Chondrocyte (in vitro differentiated cells): Measurements from ENCODE around the gene DNAH7. TPM values are rescaled to one million over a fixed set of nuclear protein-coding genes. Genes with fewer than 3 reads are reported as not detected.

Experiments used
- DNase-seq: peaks from one replicate; pipeline ENCODE4 v3.0.0; 2021; ENCODE audit warnings: mixed read lengths, low spot score
- H3K27ac Mint-ChIP-seq: one replicate; pipeline ENCODE4 v1.8.0; 2021; ENCODE audit warnings: mild to moderate bottlenecking, moderate library complexity, mixed read lengths; ENCODE audit not compliant: unreplicated experiment
- H3K27me3 Mint-ChIP-seq: 2 replicates; pipeline ENCODE4 v1.8.0; 2021; ENCODE audit warnings: low read depth, mixed read lengths
- H3K36me3 Mint-ChIP-seq: 2 replicates; pipeline ENCODE4 v1.8.0; 2021; ENCODE audit warnings: low read depth, mixed read lengths
- H3K4me1 Mint-ChIP-seq: 2 replicates; pipeline ENCODE4 v1.8.0; 2021; ENCODE audit warnings: low read depth, mild to moderate bottlenecking, mixed read lengths
- H3K4me3 Mint-ChIP-seq: one replicate; pipeline ENCODE4 v1.8.0; 2021; ENCODE audit warnings: mild to moderate bottlenecking, moderate library complexity, mixed read lengths; ENCODE audit not compliant: unreplicated experiment
- H3K9me3 Mint-ChIP-seq: 2 replicates; pipeline ENCODE4 v1.8.0; 2021; ENCODE audit warnings: low read depth, mixed read lengths
- CTCF ChIP-seq: fragments of 200-600 bp; sonication (generic); IDR thresholded peaks from 2 replicates; pipeline ENCODE4 v1.5.0; 2021; ENCODE audit warnings: antibody characterized with exemption, mild to moderate bottlenecking, moderate library complexity
- total RNA-seq: library from RNA; stranded (reverse); gene quantifications from 3 replicates; pipeline ENCODE4 v1.2.1, GENCODE V29; 2021

The DNAH7 gene
- total RNA-seq, 1 donor from 2014 or later, result 0.20 TPM

GRCh38 chr2:195909926-195910325 lies 158.7 kb downstream of the DNAH7 start:
- Mint-ChIP-seq H3K27me3 (peaks cover 27% of the 10 kb centered on the region), H3K9me3 (peaks cover 7% of the 10 kb centered on the region), H3K4me1 (no peaks in the 10 kb centered on the region), H3K36me3 (no peaks in the 10 kb centered on the region), H3K4me3 (no peak overlapping the region), H3K27ac (no peak overlapping the region)
- no peak for TF ChIP-seq CTCF
- no peak for DNase-seq

GRCh38 chr2:195907474-195907873 lies 161.2 kb downstream of the DNAH7 start:
- Mint-ChIP-seq H3K27me3 (peaks cover 42% of the 10 kb centered on the region), H3K36me3 (no peaks in the 10 kb centered on the region), H3K4me3 (no peak overlapping the region), H3K4me1 (no peaks in the 10 kb centered on the region), H3K9me3 (peaks cover 7% of the 10 kb centered on the region), H3K27ac (no peak overlapping the region)
- no peak for TF ChIP-seq CTCF
- DNase-seq, result no peak

GRCh38 chr2:195903956-195904355 lies 164.7 kb downstream of the DNAH7 start:
- TF ChIP-seq CTCF, result no peak

GRCh38 chr2:195902857-195903256 lies 165.8 kb downstream of the DNAH7 start:
- no peak overlapping the region for H3K4me3 Mint-ChIP-seq
- H3K4me1 Mint-ChIP-seq, result peaks cover 12% of the 10 kb centered on the region
- peaks cover 32% of the 10 kb centered on the region for H3K27me3 Mint-ChIP-seq
- H3K36me3 Mint-ChIP-seq, result no peaks in the 10 kb centered on the region
- H3K9me3 Mint-ChIP-seq, result no peaks in the 10 kb centered on the region
- TF ChIP-seq CTCF, result no peak
- DNase-seq, result no peak
- H3K27ac Mint-ChIP-seq, result no peak overlapping the region

More at GRCh38 chr2:195903956-195904355, 164.7 kb downstream of the DNAH7 start:
- H3K4me3 Mint-ChIP-seq, result no peak overlapping the region
- peaks cover 4% of the 10 kb centered on the region for H3K9me3 Mint-ChIP-seq
- DNase-seq, result no peak
- no peaks in the 10 kb centered on the region for H3K36me3 Mint-ChIP-seq
- H3K27me3 Mint-ChIP-seq, result peaks cover 35% of the 10 kb centered on the region
- peaks cover 2% of the 10 kb centered on the region for H3K4me1 Mint-ChIP-seq
- no peak overlapping the region for H3K27ac Mint-ChIP-seq

- Mint-ChIP-seq H3K9me3 (no peaks in the 10 kb centered on the region), H3K27me3 (peaks cover 33% of the 10 kb centered on the region), H3K4me3 (no peak overlapping the region), H3K27ac (peak overlapping the region; percentile 49), H3K4me1 (peaks cover 12% of the 10 kb centered on the region), H3K36me3 (no peaks in the 10 kb centered on the region)
- no peak for TF ChIP-seq CTCF
- no peak for DNase-seq
Observed at GRCh38 chr2:195899226-195899625, 169.4 kb downstream of the DNAH7 start.
